Cerebellar nuclear complex (tissue), 1 donor: Measurements from ENCODE around the gene ZNF18.
"Not testable (repeated sequence)": the region's sequence is repeated elsewhere in the genome, so short reads cannot be mapped to it uniquely, and the experiment has no call there.

Source experiments
- DNase-seq, 2 experiments: peaks; one replicate each; lab custom pipeline; 2025; lab: John Stamatoyannopoulos, UW

Gene ZNF18

GRCh38 chr17:11986179-11986941 is 10.9 kb downstream of the ZNF18 start:
- DNase-seq, result no peak

DNA sequence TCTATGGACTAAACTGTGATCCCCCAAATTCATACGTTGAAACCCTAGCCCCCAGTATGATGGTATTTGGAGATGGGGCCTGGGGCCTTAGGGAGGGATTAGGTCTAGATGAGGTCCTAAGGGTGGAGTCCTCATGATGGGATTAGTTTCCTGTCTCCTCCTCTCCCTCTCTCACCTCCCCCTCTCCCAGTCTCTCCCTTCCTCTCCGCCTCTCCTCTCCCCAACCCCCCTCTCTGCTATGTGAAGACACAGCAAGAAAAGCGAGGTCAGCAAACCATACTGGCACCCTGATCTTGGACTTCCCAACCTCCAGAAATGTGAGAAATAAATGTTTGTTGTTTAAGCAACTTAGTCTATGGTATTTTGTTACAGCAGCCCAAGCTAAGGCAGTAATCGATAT is 15.4 kb downstream of the ZNF18 start:
- no peak for DNase-seq

GRCh38 chr17:11980813-11981212 is 16.5 kb downstream of the ZNF18 start:
- DNase-seq, result no peak

GRCh38 chr17:11979795-11980194 is 17.5 kb downstream of the ZNF18 start:
- DNase-seq, result no peak

DNA sequence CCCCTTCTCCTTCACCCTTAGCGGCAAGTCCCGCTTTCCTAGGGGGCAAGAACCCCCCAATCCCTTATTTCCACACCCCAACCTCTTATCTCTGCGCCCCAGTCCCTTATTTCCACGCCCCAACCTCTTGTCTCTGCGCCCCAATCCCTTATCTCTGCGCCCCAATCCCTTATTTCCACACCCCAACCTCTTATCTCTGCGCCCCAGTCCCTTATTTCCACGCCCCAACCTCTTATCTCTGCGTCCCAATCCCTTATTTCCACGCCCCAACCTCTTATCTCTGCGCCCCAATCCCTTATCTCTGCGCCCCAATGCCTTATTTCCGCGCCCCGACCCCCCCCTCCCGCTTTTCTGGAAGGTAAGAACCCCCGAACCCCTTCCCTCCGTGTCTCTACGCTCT is 24.5 kb downstream of the ZNF18 start:
- not testable (repeated sequence) for DNase-seq

- DNase-seq, result no peak
Observed at GRCh38 chr17:11969565-11969964, 27.7 kb downstream of the ZNF18 start.

DNA sequence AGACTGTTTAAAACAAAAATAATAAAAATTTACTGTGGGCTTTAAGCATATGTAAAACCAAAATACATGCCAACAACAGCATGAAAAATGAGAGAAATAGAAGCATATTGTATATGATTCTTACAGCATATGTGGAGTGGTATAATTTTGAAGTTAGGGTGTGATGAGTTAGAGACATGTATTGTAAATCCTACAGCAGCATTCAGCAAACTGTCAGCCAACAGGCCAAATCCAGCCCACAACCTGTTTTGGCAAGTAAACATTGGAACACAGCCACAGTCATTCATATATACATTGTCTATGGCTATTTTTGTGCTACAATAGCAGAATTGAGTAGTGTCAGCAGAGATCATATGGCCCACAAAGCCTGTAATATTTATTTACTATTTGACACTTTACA is 42.3 kb downstream of the ZNF18 start:
- no peak for DNase-seq

DNA sequence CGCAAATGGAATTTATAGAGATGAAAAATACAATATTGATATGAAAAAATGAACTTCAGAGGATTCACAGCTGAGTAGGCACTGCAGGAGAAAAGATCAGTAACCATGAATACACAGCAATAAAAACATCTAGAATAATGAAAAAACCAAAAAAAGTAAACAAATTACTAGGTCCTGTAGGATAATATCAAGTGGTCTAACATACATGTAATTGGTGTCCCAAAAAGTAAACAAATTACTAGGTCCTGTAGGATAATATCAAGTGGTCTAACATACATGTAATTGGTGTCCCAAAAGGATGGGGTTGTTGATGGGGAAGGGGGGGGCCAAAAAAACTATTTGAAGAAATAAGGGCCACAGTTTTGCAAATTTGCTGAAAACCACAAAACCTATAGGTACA is 43.4 kb downstream of the ZNF18 start:
- no peak for DNase-seq

- no peak for DNase-seq
Observed at GRCh38 chr17:11952610-11953009, 44.7 kb downstream of the ZNF18 start.

- DNase-seq, result no peak
Observed at GRCh38 chr17:11950771-11951519, 46.3 kb downstream of the ZNF18 start.

DNA sequence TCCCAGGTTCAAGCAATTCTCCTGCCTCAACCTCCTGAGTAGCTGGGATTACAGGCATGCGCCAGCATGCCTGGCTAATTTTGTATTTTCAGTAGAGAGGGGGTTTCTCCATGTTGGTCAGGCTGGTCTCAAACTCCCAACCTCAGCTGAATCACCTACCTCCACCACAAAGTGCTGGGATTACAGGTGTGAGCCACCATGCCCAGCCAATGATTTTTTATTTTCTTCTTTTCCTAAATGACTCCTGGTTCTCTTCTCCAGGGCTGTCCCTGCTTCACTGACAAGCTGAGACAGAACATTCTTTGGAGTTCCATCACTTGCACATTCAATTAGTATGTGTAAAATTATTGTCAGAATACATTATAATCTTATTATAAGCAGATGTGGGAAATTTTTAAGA is 47.7 kb downstream of the ZNF18 start:
- not testable (repeated sequence) for DNase-seq

DNA sequence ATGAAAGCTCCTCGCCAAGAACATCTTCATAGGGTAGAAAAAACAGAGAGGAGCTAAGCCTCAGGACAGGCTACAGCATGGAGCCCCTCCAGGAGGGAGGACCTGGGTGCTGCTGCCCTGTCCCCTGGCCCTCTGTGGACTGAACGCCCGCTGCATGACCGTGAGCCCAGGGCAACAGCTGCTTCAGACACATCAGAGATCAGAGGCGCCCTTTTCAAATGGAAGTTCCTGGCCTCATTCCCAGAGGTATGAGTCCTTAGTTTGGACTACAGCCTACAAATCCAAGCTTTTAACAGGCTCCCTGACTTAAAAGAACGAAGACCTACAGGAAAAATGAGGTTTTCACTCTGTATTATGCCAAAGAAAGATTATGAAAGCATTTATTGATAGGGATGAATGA is 48.5 kb downstream of the ZNF18 start:
- no peak for DNase-seq

GRCh38 chr17:11944587-11944986 is 52.7 kb downstream of the ZNF18 start:
- no peak for DNase-seq

DNA sequence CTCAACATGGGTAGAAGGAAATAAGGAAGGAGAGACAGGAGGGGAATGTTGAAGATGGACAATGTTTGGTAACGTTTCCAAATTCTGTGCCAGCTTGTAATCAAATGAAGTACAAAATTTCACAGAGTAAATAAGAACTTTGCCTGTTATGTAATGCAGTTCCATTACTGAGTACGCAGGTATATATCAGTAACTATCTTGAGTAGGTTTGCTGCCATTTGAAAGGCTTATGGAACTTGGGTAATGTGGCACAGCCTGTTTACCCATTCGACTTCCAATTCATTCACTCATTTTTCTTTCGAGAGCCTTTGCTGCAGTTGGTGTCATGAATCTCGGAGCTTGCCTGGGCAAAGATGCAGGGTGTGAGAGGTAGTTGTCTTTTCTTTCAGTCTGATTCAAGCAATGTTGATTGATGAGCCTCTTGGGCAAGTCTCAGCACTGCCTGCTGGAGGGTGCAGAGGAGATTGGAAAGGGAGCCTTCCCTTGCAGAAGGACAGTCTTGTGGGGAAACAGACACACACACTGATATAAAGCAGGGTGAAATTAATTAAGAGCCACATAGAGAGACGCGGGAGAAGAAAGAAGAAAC is 53.4 kb downstream of the ZNF18 start:
- no peak for DNase-seq

DNA sequence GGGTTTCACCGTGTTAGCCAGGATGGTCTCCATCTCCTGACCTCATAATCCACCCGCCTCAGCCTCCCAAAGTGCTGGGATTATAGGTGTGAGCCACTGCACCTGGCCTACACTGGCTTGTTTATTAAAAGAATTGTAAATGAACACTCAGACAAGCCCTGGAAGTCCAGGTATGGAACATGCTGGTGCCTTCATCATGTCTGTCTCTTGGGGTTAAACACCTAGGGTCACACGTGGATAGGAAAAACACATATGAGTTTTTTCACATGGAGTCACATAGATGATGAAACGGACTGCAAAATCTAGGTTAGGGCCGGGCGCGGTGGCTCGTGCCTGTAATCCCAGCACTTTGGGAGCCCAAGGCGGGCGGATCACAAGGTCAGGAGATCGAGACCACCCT is 54.2 kb downstream of the ZNF18 start:
- not testable (repeated sequence) for DNase-seq

- no peak for DNase-seq
Observed at GRCh38 chr17:11940904-11941303, 56.4 kb downstream of the ZNF18 start.

GRCh38 chr17:11935734-11936406 is 61.4 kb downstream of the ZNF18 start:
- DNase-seq, result no peak

DNA sequence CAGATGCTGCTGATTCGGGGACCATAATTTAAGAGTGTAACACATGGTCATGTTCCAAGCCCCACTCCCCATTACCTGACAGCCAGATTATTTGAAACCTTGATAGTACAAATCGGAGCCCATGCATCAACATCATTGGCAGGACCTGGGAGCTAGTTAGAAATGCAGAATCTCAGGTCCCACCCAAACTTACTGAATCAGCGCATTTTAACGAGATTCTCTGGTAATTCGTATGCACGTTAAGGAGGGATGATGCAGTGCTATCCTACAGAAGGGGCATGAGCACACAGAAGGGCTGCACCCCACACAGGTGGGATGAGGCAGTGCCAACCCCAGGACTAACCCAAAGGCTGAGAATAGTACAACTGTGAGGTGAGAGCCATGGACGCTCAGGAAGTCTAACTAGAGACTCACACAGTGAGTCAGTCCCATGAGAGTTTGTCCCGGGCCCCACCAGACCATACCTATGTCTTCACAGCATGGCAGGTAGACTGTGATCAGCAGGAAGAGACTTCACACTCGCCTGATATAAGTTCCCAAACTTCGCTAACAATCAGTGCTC is 64.9 kb downstream of the ZNF18 start:
- DNase-seq, result no peak

- no peak for DNase-seq
Observed at GRCh38 chr17:11928436-11928835, 68.8 kb downstream of the ZNF18 start.
